PC-9 (cell line): ENCODE results near the gene PCP2. TPM values are rescaled to one million over a fixed set of nuclear protein-coding genes. Genes with fewer than 3 reads are reported as not detected.

Experiments used
- BruUV-seq: library from RNA; stranded (reverse); fragments of 400-500 nt; replicated peaks from 2 replicates; lab custom pipeline; 2021; lab: Mats Ljungman, UMichigan
- CTCF ChIA-PET: fragments of 300-600 bp; sonication (Branson Sonifier 250); formaldehyde crosslinking; loops from one replicate; lab custom pipeline; 2022; ENCODE audit warnings: antibody characterized with exemption; lab: Charles Lee
- POLR2A ChIA-PET: fragments of 300-600 bp; sonication (Branson Sonifier 250); formaldehyde crosslinking; loops from one replicate; lab custom pipeline; 2022; ENCODE audit warnings: antibody characterized with exemption; ENCODE audit not compliant: unreplicated experiment; lab: Charles Lee
- DNase-seq, 2 experiments: peaks; one replicate each; pipeline versions ENCODE4 v3.0.0 to v3.0.0-alpha.2; 2015 to 2022; ENCODE audit warnings: mixed read lengths in 1 of 2
- H2AFZ ChIP-seq: fragments of 200-600 bp; sonication (generic); 2 replicates; pipeline ENCODE4 v1.8.1; 2017; ENCODE audit warnings: antibody characterized with exemption
- H3F3A ChIP-seq: fragments of 200-600 bp; sonication (generic); 2 replicates; pipeline ENCODE4 v1.8.1; 2017; ENCODE audit warnings: antibody characterized with exemption, mild to moderate bottlenecking, low read depth; ENCODE audit not compliant: insufficient read depth
- H3K27ac ChIP-seq: fragments of 200-600 bp; sonication (generic); 2 replicates; pipeline ENCODE4 v1.6.1; 2016; ENCODE audit warnings: mixed run types
- H3K27me3 ChIP-seq: fragments of 200-600 bp; sonication (generic); 2 replicates; pipeline ENCODE4 v1.6.1; 2016; ENCODE audit warnings: low read depth, mixed run types; ENCODE audit not compliant: insufficient read depth
- H3K36me3 ChIP-seq: fragments of 200-600 bp; sonication (generic); 2 replicates; pipeline ENCODE4 v1.6.1; 2016; ENCODE audit warnings: low read depth, mixed run types
- H3K4me1 ChIP-seq: fragments of 200-600 bp; sonication (generic); replicated peaks from 2 replicates; pipeline ENCODE4 v1.6.1; 2016; ENCODE audit warnings: mixed run types; ENCODE audit not compliant: insufficient read depth
- H3K4me2 ChIP-seq: fragments of 200-600 bp; sonication (generic); 2 replicates; pipeline ENCODE4 v1.6.1; 2017; ENCODE audit warnings: mixed run types
- H3K4me3 ChIP-seq: fragments of 200-600 bp; sonication (generic); 2 replicates; pipeline ENCODE4 v1.6.1; 2016; ENCODE audit warnings: mixed run types
- H3K79me2 ChIP-seq: fragments of 200-600 bp; sonication (generic); 2 replicates; pipeline ENCODE4 v1.6.1; 2017; ENCODE audit warnings: low read depth, mixed run types
- H3K9me2 ChIP-seq: fragments of 200-600 bp; sonication (generic); 2 replicates; pipeline ENCODE4 v1.8.1; 2017; ENCODE audit warnings: mild to moderate bottlenecking; ENCODE audit not compliant: insufficient read depth
- H3K9me3 ChIP-seq: fragments of 200-600 bp; sonication (generic); 2 replicates; pipeline ENCODE4 v1.8.1; 2016; ENCODE audit warnings: low read depth; ENCODE audit not compliant: insufficient read depth
- H4K20me1 ChIP-seq: fragments of 200-600 bp; sonication (generic); 2 replicates; pipeline ENCODE4 v1.8.1; 2017; ENCODE audit not compliant: insufficient read depth
- CTCF ChIP-seq: fragments of 200-600 bp; sonication (generic); conservative IDR thresholded peaks from 2 replicates; pipeline ENCODE4 v1.6.1; 2017; ENCODE audit warnings: mixed run types, antibody characterized with exemption, mild to moderate bottlenecking, moderate library complexity
- EZH2 ChIP-seq: fragments of 200-600 bp; sonication (generic); IDR thresholded peaks from 2 replicates; pipeline ENCODE4 v1.8.0; 2017; ENCODE audit warnings: antibody characterized with exemption, low read depth
- intact Hi-C: fragments of 100-400 bp; cut with micrococcal nuclease; formaldehyde crosslinking; loops from one replicate; pipeline ENCODE4 v1.10.0; 2022; ENCODE audit not compliant: unreplicated experiment
- total RNA-seq: library from RNA; stranded (reverse); gene quantifications from 2 replicates; pipeline ENCODE4 v1.2.3, GENCODE V29; 2021

PCP2 gene
- total RNA-seq, 1 experiment from 2014 or later, result 0.92 TPM

- CTCF ChIA-PET, result no interaction called here
Observed at GRCh38 chr19:7611541-7612279, 21.8 kb downstream of the PCP2 start.

GRCh38 chr19:7610491-7611240 is 22.9 kb downstream of the PCP2 start:
- peaks cover 12% of the 10 kb centered on the region; the same call in 1 of the 2 replicates for H3F3A ChIP-seq
- H3K79me2 ChIP-seq, result no peaks in the 10 kb centered on the region
- no peaks in the 10 kb centered on the region for H3K9me3 ChIP-seq
- no peak overlapping the region for H3K4me3 ChIP-seq
- ChIA-PET POLR2A (no interaction called here), CTCF (no interaction called here)
- intact Hi-C loops, result no loop called here
- BruUV-seq, result no TSS peak
- no peak overlapping the region for H2AFZ ChIP-seq
- no peak overlapping the region for H3K27ac ChIP-seq
- no peak overlapping the region for H3K4me2 ChIP-seq
- H3K9me2 ChIP-seq, result no peaks in the 10 kb centered on the region
- no peak for DNase-seq
- H3K4me1 ChIP-seq, result no peaks in the 10 kb centered on the region
- no peaks in the 10 kb centered on the region for H3K27me3 ChIP-seq
- peaks cover 10% of the 10 kb centered on the region; the same call in 1 of the 2 replicates for H4K20me1 ChIP-seq
- no peak for TF ChIP-seq CTCF
- no peak for TF ChIP-seq EZH2
- H3K36me3 ChIP-seq, result no peaks in the 10 kb centered on the region; the same call in 1 of the 2 replicates

More at GRCh38 chr19:7611541-7612279, 21.8 kb downstream of the PCP2 start:
- BruUV-seq, result no TSS peak
- Histone ChIP-seq H3K36me3 (no peaks in the 10 kb centered on the region; the same call in 1 of the 2 replicates), H3K27me3 (no peaks in the 10 kb centered on the region), H4K20me1 (peaks cover 4% of the 10 kb centered on the region; the same call in 1 of the 2 replicates), H3K79me2 (no peaks in the 10 kb centered on the region), H3K4me3 (no peak overlapping the region), H3F3A (peaks cover 12% of the 10 kb centered on the region; the same call in 1 of the 2 replicates), H3K9me3 (no peaks in the 10 kb centered on the region), H3K27ac (no peak overlapping the region), H2AFZ (no peak overlapping the region), H3K4me1 (no peaks in the 10 kb centered on the region), H3K4me2 (no peak overlapping the region), H3K9me2 (no peaks in the 10 kb centered on the region)
- POLR2A ChIA-PET, result no interaction called here
- no peak for DNase-seq
- TF ChIP-seq EZH2 (no peak), CTCF (no peak)
- intact Hi-C loops, result no loop called here

GRCh38 chr19:7607874-7608560 is 25.5 kb downstream of the PCP2 start:
- no peak for TF ChIP-seq CTCF
- no peak for TF ChIP-seq EZH2
- Histone ChIP-seq H3K27me3 (no peaks in the 10 kb centered on the region), H3K4me3 (no peak overlapping the region), H3K9me3 (no peaks in the 10 kb centered on the region), H3K4me2 (no peak overlapping the region), H3K79me2 (no peaks in the 10 kb centered on the region), H3K36me3 (no peaks in the 10 kb centered on the region; the same call in 1 of the 2 replicates), H3K9me2 (no peaks in the 10 kb centered on the region), H2AFZ (no peak overlapping the region), H3K27ac (no peak overlapping the region), H3F3A (peaks cover 29% of the 10 kb centered on the region; the same call in 1 of the 2 replicates), H3K4me1 (no peaks in the 10 kb centered on the region), H4K20me1 (peaks cover 19% of the 10 kb centered on the region; the same call in 1 of the 2 replicates)
- DNase-seq, result peak in 1 of 2 experiments; percentile 12
- ChIA-PET CTCF (interaction anchor here (0.6 kb wide), 1 partner anchor 472 kb away, joined by 5 read pairs; no protein-coding TSS in a partner anchor), POLR2A (no interaction called here)
- BruUV-seq, result no TSS peak
- intact Hi-C loops, result no loop called here
